ENCODE measurements around the gene FARS2. TPM values are rescaled to one million over a fixed set of nuclear protein-coding genes. Genes with fewer than 3 reads are reported as not detected.

FARS2 gene
- total RNA-seq, 1 donor from 2014 or later, result 21.9 TPM

DNA sequence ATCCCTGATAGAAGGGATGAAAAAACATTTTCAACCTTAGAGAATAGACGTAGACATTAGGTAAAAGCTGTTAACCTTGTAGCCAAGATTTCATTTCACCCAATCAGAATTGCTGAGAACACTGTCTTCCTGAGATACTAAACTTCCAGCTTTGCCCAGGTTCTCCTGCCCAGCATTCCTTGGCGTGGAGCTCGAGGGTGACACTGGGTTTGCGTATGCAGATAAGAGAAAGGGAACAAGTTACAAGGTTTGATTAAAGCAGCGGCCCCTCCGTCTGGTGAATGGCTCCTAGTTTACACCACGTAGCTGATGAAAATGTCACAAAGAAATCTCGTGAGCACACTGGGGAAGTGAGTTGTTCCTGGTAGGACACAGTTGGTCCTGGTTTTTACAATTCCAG, 247.8 kb downstream of the FARS2 start:
- TF ChIP-seq, protein P1, sequence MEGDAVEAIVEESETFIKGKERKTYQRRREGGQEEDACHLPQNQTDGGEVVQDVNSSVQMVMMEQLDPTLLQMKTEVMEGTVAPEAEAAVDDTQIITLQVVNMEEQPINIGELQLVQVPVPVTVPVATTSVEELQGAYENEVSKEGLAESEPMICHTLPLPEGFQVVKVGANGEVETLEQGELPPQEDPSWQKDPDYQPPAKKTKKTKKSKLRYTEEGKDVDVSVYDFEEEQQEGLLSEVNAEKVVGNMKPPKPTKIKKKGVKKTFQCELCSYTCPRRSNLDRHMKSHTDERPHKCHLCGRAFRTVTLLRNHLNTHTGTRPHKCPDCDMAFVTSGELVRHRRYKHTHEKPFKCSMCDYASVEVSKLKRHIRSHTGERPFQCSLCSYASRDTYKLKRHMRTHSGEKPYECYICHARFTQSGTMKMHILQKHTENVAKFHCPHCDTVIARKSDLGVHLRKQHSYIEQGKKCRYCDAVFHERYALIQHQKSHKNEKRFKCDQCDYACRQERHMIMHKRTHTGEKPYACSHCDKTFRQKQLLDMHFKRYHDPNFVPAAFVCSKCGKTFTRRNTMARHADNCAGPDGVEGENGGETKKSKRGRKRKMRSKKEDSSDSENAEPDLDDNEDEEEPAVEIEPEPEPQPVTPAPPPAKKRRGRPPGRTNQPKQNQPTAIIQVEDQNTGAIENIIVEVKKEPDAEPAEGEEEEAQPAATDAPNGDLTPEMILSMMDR (conservative IDR thresholded peaks at IDR 0.05), result no peak
- DNase-seq (ENCODE audit: extremely low spot score, unreplicated experiment), result no peak
- no peak overlapping the region for H3K27ac Mint-ChIP-seq
- H3K4me1 Mint-ChIP-seq (ENCODE audit: unreplicated experiment), result peaks cover 12% of the 10 kb centered on the region
- no peaks in the 10 kb centered on the region for H3K9me3 Mint-ChIP-seq
- H3K4me3 Mint-ChIP-seq, result no peak overlapping the region
- H3K27me3 Mint-ChIP-seq, result no peaks in the 10 kb centered on the region
- peaks cover 11% of the 10 kb centered on the region for H3K36me3 Mint-ChIP-seq

DNA sequence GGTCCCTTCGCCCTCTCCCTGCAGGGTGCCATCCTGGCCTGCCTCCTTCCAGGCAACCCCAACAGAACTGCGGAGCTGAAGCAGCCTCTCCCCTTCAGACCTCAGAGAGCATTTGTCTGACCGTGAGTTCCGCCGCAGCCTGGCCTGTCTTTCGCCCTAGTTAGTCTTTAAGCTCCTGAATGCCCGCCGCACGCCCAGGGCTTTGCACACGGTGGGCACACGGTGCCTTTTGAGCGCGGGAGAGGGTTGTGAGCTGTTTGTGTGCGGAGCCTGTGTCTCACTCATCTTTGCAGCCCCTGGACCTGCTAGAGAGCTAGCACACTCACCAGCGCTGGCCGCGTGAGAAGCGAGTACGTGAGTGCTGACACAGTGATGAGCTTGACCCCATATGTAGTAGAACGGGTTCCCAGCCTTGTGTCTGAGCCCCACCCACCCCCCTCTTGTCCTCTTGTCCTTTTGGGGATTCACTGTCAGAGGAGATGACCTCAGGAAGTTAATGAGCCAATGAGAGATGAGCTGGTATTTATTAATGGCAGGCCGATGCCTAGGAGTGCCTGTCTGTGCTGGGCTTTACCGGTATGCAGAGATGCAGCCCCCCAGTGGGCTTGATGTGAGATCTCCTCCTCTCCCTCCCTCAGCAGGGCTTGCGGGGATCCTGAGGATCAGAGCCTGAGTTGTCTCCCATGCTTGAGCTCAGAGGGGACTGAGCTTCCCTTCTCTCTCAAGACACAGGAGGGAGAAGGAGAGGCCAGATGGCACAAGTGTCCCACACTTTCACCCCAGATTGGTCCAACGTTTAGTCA, 249.2 kb downstream of the FARS2 start:
- no peak overlapping the region for H3K4me3 Mint-ChIP-seq
- no peaks in the 10 kb centered on the region for H3K9me3 Mint-ChIP-seq
- TF ChIP-seq, protein P1 (conservative IDR thresholded peaks at IDR 0.05), result no peak
- H3K36me3 Mint-ChIP-seq, result peaks cover 11% of the 10 kb centered on the region
- no peak for DNase-seq (ENCODE audit: extremely low spot score, unreplicated experiment)
- peaks cover 12% of the 10 kb centered on the region for H3K4me1 Mint-ChIP-seq (ENCODE audit: unreplicated experiment)
- no peaks in the 10 kb centered on the region for H3K27me3 Mint-ChIP-seq
- no peak overlapping the region for H3K27ac Mint-ChIP-seq

DNA sequence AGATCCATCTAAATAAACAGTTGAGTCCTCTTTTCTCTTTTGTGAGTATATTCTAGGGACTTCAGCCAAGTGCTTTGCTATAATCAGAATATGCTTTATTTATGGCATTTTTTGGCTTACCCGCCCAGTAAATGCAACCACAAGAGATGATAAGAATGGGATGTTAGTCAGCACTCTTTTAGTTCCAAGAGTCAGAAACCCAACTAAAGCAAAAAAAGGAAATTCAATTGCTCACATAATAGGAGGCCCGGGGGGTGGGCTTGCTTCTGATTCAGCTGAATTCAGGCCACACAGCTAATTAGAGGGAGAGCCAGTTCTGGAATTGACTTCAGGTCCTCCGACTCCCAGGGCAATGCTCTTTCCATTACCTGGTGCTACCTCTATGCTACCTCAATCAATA, 250.6 kb downstream of the FARS2 start:
- Mint-ChIP-seq H3K9me3 (no peaks in the 10 kb centered on the region), H3K4me1 (ENCODE audit: unreplicated experiment) (peaks cover 7% of the 10 kb centered on the region), H3K27me3 (no peaks in the 10 kb centered on the region), H3K27ac (no peak overlapping the region), H3K4me3 (no peak overlapping the region), H3K36me3 (peaks cover 11% of the 10 kb centered on the region)
- DNase-seq (ENCODE audit: extremely low spot score, unreplicated experiment), result no peak
- TF ChIP-seq, protein P1 (conservative IDR thresholded peaks at IDR 0.05), result no peak

DNA sequence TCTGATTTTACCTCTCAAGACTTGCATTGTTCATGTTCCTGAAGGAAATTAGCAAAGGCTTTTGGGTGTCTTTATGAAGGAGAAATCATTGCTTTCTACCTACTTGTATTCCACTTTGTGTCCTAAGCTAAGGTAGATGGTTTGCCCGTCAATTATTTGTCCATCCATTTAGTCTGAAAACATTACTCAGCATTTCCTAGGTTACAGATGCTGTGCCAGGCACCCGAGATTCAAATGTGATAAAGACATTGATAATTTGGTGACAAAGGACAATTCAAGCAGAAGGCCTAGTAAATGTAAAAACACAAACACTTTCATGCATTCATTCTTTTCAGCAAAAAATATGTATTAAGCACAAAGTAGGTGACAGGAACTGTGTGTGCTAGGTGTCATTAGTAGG, 251.1 kb downstream of the FARS2 start:
- TF ChIP-seq, protein P1 (conservative IDR thresholded peaks at IDR 0.05), result no peak
- H3K27ac Mint-ChIP-seq, result no peak overlapping the region
- no peaks in the 10 kb centered on the region for H3K9me3 Mint-ChIP-seq
- no peak for DNase-seq (ENCODE audit: extremely low spot score, unreplicated experiment)
- peaks cover 11% of the 10 kb centered on the region for H3K36me3 Mint-ChIP-seq
- H3K4me1 Mint-ChIP-seq (ENCODE audit: unreplicated experiment), result peaks cover 4% of the 10 kb centered on the region
- no peaks in the 10 kb centered on the region for H3K27me3 Mint-ChIP-seq
- H3K4me3 Mint-ChIP-seq, result no peak overlapping the region

DNA sequence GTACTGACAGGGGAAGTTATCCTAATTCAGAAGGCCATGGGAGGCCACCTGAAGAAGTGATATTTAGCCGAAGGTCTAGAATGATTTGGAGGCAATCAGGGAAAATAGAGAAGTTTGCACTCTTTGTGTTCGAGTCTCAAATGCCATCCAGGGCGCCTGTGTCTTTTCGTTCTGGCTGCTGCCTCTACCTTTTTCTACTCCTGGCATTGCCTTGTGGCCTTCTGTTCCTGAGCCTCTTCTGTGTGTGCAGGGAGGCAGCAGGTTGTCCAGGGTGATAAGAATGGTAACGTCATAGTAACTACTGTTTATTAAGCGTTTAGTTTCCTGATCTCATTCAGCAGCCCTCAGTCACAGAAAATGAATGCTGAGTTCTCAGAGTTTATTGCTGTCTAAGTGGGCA, 252.1 kb downstream of the FARS2 start:
- H3K9me3 Mint-ChIP-seq, result no peaks in the 10 kb centered on the region
- H3K36me3 Mint-ChIP-seq, result peaks cover 7% of the 10 kb centered on the region
- H3K27ac Mint-ChIP-seq, result no peak overlapping the region
- DNase-seq (ENCODE audit: extremely low spot score, unreplicated experiment), result no peak
- TF ChIP-seq, protein P1 (conservative IDR thresholded peaks at IDR 0.05), result no peak
- H3K4me1 Mint-ChIP-seq (ENCODE audit: unreplicated experiment), result no peaks in the 10 kb centered on the region
- H3K27me3 Mint-ChIP-seq, result no peaks in the 10 kb centered on the region
- H3K4me3 Mint-ChIP-seq, result no peak overlapping the region
